Panc1 (cell line): ENCODE measurements around the gene COMMD9.

Source experiments
- CTCF ChIP-seq: fragments of 450-650 bp; IDR thresholded peaks from 2 replicates; pipeline ENCODE4 v1.5.1; 2017; ENCODE audit warnings: mild to moderate bottlenecking
- POLR2AphosphoS5 ChIP-seq: IDR thresholded peaks from 2 replicates; pipeline ENCODE4 v1.6.1; 2012; ENCODE audit warnings: mild to moderate bottlenecking, low read depth, low read length, moderate library complexity
- REST ChIP-seq, 2 experiments: IDR thresholded peaks; 2 replicates each; pipeline ENCODE4 v1.6.1; 2011 to 2012; ENCODE audit warnings: low read depth in 2 of 2, control low read depth in 1 of 2, low read length in 1 of 2, mild to moderate bottlenecking in 1 of 2, moderate library complexity in 1 of 2; ENCODE audit not compliant: insufficient read depth in 1 of 2
- SIN3A ChIP-seq: IDR thresholded peaks from 2 replicates; pipeline ENCODE4 v1.6.1; 2012; ENCODE audit warnings: low read depth, mild to moderate bottlenecking, low read length, moderate library complexity, borderline replicate concordance; ENCODE audit not compliant: insufficient read depth
- TCF7L2 ChIP-seq: IDR thresholded peaks from 2 replicates; pipeline ENCODE4 v1.6.1; 2011; ENCODE audit warnings: mild to moderate bottlenecking, low read depth, low read length, inconsistent platforms

- TF ChIP-seq CTCF (no peak), TCF7L2 (no peak), SIN3A (no peak), POLR2AphosphoS5 (no peak), REST (IDR thresholded peaks at IDR 0.05; ENCODE audit: insufficient read depth in 1 of 2, low read depth in 2 of 2, low read length in 1 of 2) (no peak)
Observed at GRCh38 chr11:36280531-36280930, 8.7 kb downstream of the COMMD9 start.
